H1 (cell line): ENCODE measurements around the gene CDHR2. TPM values are rescaled to one million over a fixed set of nuclear protein-coding genes. Genes with fewer than 3 reads are reported as not detected.

Source experiments
- CTCF ChIA-PET: fragments of 300-600 bp; sonication (Branson Sonifier 250); formaldehyde crosslinking; loops from one replicate; lab custom pipeline; 2021; ENCODE audit not compliant: partially characterized antibody; lab: Charles Lee
- POLR2A ChIA-PET: fragments of 300-600 bp; sonication (Branson Sonifier 250); formaldehyde crosslinking; loops from one replicate; lab custom pipeline; 2021; ENCODE audit warnings: inconsistent platforms; ENCODE audit not compliant: partially characterized antibody; lab: Charles Lee
- DNase-seq, 2 experiments: peaks; one replicate each; pipeline versions ENCODE4 v3.0.0 to v3.0.0-alpha.2; 2010 to 2022; ENCODE audit warnings: low spot score in 2 of 2, low read depth in 1 of 2, mixed read lengths in 1 of 2
- FAIRE-seq: peaks from 2 replicates; lab custom pipeline; 2011; peaks lifted over from hg19 to GRCh38; lab: Jason Lieb, UNC
- H2AFZ ChIP-seq: 2 replicates; pipeline ENCODE4 v1.8.1; 2012; ENCODE audit warnings: low read length, inconsistent platforms
- H2AK5ac ChIP-seq: 2 replicates; pipeline ENCODE4 v1.6.1; 2013; ENCODE audit warnings: low read depth, low read length
- H2BK120ac ChIP-seq: replicated peaks from 2 replicates; pipeline ENCODE3; 2013; ENCODE audit warnings: low read depth, low read length, inconsistent platforms
- H2BK12ac ChIP-seq: 2 replicates; pipeline ENCODE4 v1.6.1; 2013; ENCODE audit warnings: low read depth, low read length
- H2BK15ac ChIP-seq: 2 replicates; pipeline ENCODE4 v1.6.1; 2013; ENCODE audit warnings: low read length
- H2BK20ac ChIP-seq: 2 replicates; pipeline ENCODE4 v1.6.1; 2013; ENCODE audit warnings: low read length
- H2BK5ac ChIP-seq: 2 replicates; pipeline ENCODE4 v1.6.1; 2013; ENCODE audit warnings: low read depth, low read length
- H3K14ac ChIP-seq: 2 replicates; pipeline ENCODE4 v1.6.1; 2013; ENCODE audit warnings: inconsistent platforms; ENCODE audit not compliant: insufficient read length
- H3K18ac ChIP-seq: 2 replicates; pipeline ENCODE4 v1.6.1; 2013; ENCODE audit warnings: low read length; ENCODE audit errors: extremely low read depth
- H3K23ac ChIP-seq: 2 replicates; pipeline ENCODE4 v1.6.1; 2013; ENCODE audit warnings: inconsistent platforms; ENCODE audit not compliant: insufficient read length
- H3K23me2 ChIP-seq: 2 replicates; pipeline ENCODE4 v1.6.1; 2013; ENCODE audit warnings: low read depth, low read length
- H3K27ac ChIP-seq: 2 replicates; pipeline ENCODE4 v1.6.1; 2011; ENCODE audit warnings: low read depth, low read length, inconsistent platforms
- H3K27me3 ChIP-seq, 4 experiments: replicated peaks in 1 of 4; 1 replicate in 1 of 4; 2 replicates in 3 of 4; pipeline versions ENCODE4 v1.6.1 to v1.8.1; 2011 to 2013; ENCODE audit warnings: low read length in 3 of 4, mild to moderate bottlenecking in 3 of 4, inconsistent platforms in 2 of 4, mixed read lengths in 2 of 4, moderate library complexity in 1 of 4; ENCODE audit not compliant: control insufficient read depth in 3 of 4, insufficient read depth in 3 of 4; ENCODE audit errors: extremely low read depth in 1 of 4
- H3K36me3 ChIP-seq, 4 experiments: 2 replicates each; pipeline versions ENCODE4 v1.6.1 to v1.8.1; 2011 to 2013; ENCODE audit warnings: mild to moderate bottlenecking in 4 of 4, low read length in 3 of 4, moderate library complexity in 2 of 4, control low read depth in 1 of 4, inconsistent platforms in 1 of 4; ENCODE audit not compliant: insufficient read depth in 4 of 4, control insufficient read depth in 2 of 4
- H3K4ac ChIP-seq: replicated peaks from 2 replicates; pipeline ENCODE3; 2013; ENCODE audit warnings: low read length, low read depth, mixed read lengths, inconsistent platforms; ENCODE audit not compliant: insufficient read length
- H3K4me1 ChIP-seq, 4 experiments: replicated peaks in 1 of 4; 1 replicate in 1 of 4; 2 replicates in 3 of 4; pipeline versions ENCODE4 v1.6.1 to v1.8.1; 2011 to 2013; ENCODE audit warnings: low read length in 3 of 4, inconsistent platforms in 2 of 4, mixed read lengths in 1 of 4; ENCODE audit not compliant: insufficient read depth in 4 of 4, control insufficient read depth in 3 of 4
- H3K4me2 ChIP-seq, 2 experiments: 2 replicates each; pipeline versions ENCODE4 v1.6.1 to v1.8.1; 2011 to 2013; ENCODE audit warnings: low read depth in 2 of 2, low read length in 2 of 2, control low read depth in 1 of 2, inconsistent platforms in 1 of 2, mild to moderate bottlenecking in 1 of 2; ENCODE audit not compliant: insufficient read depth in 1 of 2
- H3K4me3 ChIP-seq, 4 experiments: fragments of 200-600, 300-600 bp in 1 of 4; sonication (generic), shearing (Covaris generic), sonication (Bioruptor Twin) in 1 of 4; 2 replicates each; pipeline versions ENCODE4 v1.5.1 to v1.8.1; 2011 to 2016; ENCODE audit warnings: low read length in 4 of 4, low read depth in 3 of 4, control low read depth in 2 of 4, inconsistent platforms in 2 of 4, mild to moderate bottlenecking in 2 of 4, mixed read lengths in 1 of 4, moderate library complexity in 1 of 4; ENCODE audit not compliant: insufficient read depth in 2 of 4; ENCODE audit errors: extremely low read depth in 1 of 4
- H3K56ac ChIP-seq: replicated peaks from 2 replicates; pipeline ENCODE3; 2013; ENCODE audit warnings: low read depth, mild to moderate bottlenecking, mixed read lengths, low read length, inconsistent platforms; ENCODE audit not compliant: insufficient read length
- H3K79me1 ChIP-seq: 2 replicates; pipeline ENCODE4 v1.6.1; 2013; ENCODE audit warnings: low read depth, low read length, control low read depth
- H3K79me2 ChIP-seq, 2 experiments: 2 replicates each; pipeline versions ENCODE4 v1.6.1 to v1.8.1; 2012 to 2013; ENCODE audit warnings: low read length in 2 of 2, mild to moderate bottlenecking in 2 of 2, inconsistent platforms in 1 of 2; ENCODE audit not compliant: insufficient read depth in 2 of 2, control insufficient read depth in 1 of 2
- H3K9ac ChIP-seq, 4 experiments: replicated peaks in 1 of 4; 1 replicate in 1 of 4; 2 replicates in 3 of 4; pipeline versions ENCODE4 v1.6.1 to v1.8.1; 2011 to 2013; ENCODE audit warnings: low read depth in 3 of 4, low read length in 3 of 4, control low read depth in 2 of 4, mild to moderate bottlenecking in 2 of 4, moderate library complexity in 2 of 4, inconsistent platforms in 1 of 4; ENCODE audit errors: extremely low read depth in 1 of 4
- H3K9me3 ChIP-seq, 2 experiments: 2 replicates each; pipeline versions ENCODE4 v1.6.1 to v1.8.1; 2012 to 2013; ENCODE audit warnings: mild to moderate bottlenecking in 2 of 2, moderate library complexity in 2 of 2, control low read depth in 1 of 2, inconsistent platforms in 1 of 2, low read depth in 1 of 2, low read length in 1 of 2, mixed read lengths in 1 of 2; ENCODE audit not compliant: insufficient read depth in 2 of 2
- H4K20me1 ChIP-seq, 2 experiments: replicated peaks in 1 of 2; 2 replicates each; pipeline versions ENCODE3 to v1.8.1; 2011 to 2013; ENCODE audit warnings: inconsistent platforms in 2 of 2, low read length in 2 of 2, mild to moderate bottlenecking in 1 of 2; ENCODE audit not compliant: insufficient read depth in 2 of 2, control insufficient read depth in 1 of 2
- H4K5ac ChIP-seq: 2 replicates; pipeline ENCODE4 v1.6.1; 2013; ENCODE audit warnings: low read length, low read depth, mixed read lengths, inconsistent platforms; ENCODE audit not compliant: insufficient read length
- H4K8ac ChIP-seq: 2 replicates; pipeline ENCODE4 v1.8.0; 2013; ENCODE audit warnings: mild to moderate bottlenecking, moderate library complexity, low read length, inconsistent platforms; ENCODE audit not compliant: insufficient read depth; ENCODE audit errors: extremely low read depth
- H4K91ac ChIP-seq: replicated peaks from 2 replicates; pipeline ENCODE3; 2013; ENCODE audit warnings: low read length, mixed read lengths, inconsistent platforms; ENCODE audit not compliant: insufficient read length
- CBX5 ChIP-seq: fragments of 300-800, 300-1000 bp; sonication (generic); IDR thresholded peaks from 2 replicates; pipeline ENCODE4 v1.7.1; 2016; ENCODE audit warnings: antibody characterized with exemption, low read length, low read depth
- CTBP2 ChIP-seq: IDR thresholded peaks from 2 replicates; pipeline ENCODE4 v1.7.0; 2011; ENCODE audit warnings: borderline replicate concordance, mild to moderate bottlenecking, moderate library complexity, mixed read lengths, low read length; ENCODE audit not compliant: insufficient read depth, insufficient read length
- WGBS, 2 experiments: shearing (Covaris generic) in 1 of 2; methylation state at CpG; one replicate each; pipeline versions ENCODE4 v1.1.6 to v1.1.7; 2013 to 2015; ENCODE audit warnings: low lambda C conversion rate in 2 of 2, mixed read lengths in 2 of 2, inconsistent platforms in 1 of 2, low coverage in 1 of 2, missing lambda C conversion rate in 1 of 2; ENCODE audit not compliant: insufficient replicate concordance in 2 of 2, insufficient coverage in 1 of 2, insufficient read length in 1 of 2; ENCODE audit errors: extremely low coverage in 1 of 2, missing lambda C conversion rate in 1 of 2; 5-methylcytosine and 5-hydroxymethylcytosine counted together
- polyA plus RNA-seq, 7 experiments: library from polyadenylated mRNA; depleted of rRNA in 3 of 7; stranded (reverse) in 5 of 7; unstranded in 2 of 7; fragments of >200 nt in 5 of 7; fragments of 200-250 nt in 2 of 7; gene quantifications; 1 replicate in 5 of 7; 2 replicates in 1 of 7; 4 replicates in 1 of 7; pipeline versions ENCODE4 v1.2.1 to v1.2.3, GENCODE V29; 2011 to 2013; ENCODE audit warnings: missing spikeins in 2 of 7, mixed read lengths in 2 of 7
- total RNA-seq: library from RNA; stranded (reverse); fragmentation: NEBNext Ultra II Directional; extraction: Animal tissue kit (Norgen Biotek cat#: 25700); gene quantifications from 2 replicates; pipeline ENCODE4 v1.2.1, GENCODE V29; 2021

Gene CDHR2
- total and polyA plus RNA-seq, 2 of the 8 experiments (the other 6 are each of a cell fraction or from before 2014, with no cell fraction given) = 0.02 to 0.43 TPM

DNA sequence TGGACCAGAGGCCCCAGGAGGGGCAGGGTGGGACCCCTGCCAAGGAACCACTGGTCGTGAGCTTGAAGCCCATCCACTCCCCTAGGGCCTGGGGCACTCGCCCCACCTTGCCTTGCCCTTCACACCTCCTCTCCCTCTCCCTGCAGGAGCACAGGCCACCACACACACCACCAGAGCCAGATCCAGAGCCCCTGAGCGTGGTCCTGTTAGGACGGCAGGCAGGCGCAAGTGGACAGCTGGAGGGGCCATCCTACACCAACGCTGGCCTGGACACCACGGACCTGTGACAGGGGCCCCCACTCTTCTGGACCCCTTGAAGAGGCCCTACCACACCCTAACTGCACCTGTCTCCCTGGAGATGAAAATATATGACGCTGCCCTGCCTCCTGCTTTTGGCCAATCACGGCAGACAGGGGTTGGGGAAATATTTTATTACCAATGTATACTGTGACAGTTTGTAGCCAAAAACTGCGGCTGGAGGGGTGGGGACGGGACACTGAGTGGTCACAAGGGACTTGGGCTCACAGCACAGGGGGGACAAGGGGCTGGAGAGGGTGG, 46.3 kb downstream of the CDHR2 start:
- peaks cover 0 to 19% (median 7%) of the 10 kb centered on the region in 4 experiments; a peak in 4 of 7 replicates for H3K27me3 ChIP-seq
- POLR2A ChIA-PET = interaction anchor here (1.1 to 3.3 kb wide), 3 partner anchors 11 to 59 kb away, joined by 3 to 23 read pairs (median 4); partner anchors contain the start of gene RNF44
- WGBS, 2 experiments = 85% methylated on average over 11 of the region's 11 CpGs; no CpG with 5 or more reads in 1 of the 2 experiments
- no peak overlapping the region for H2BK120ac ChIP-seq
- no peak overlapping the region for H3K9ac ChIP-seq
- no peak overlapping the region for H2AK5ac ChIP-seq
- H2BK12ac ChIP-seq = no peak overlapping the region
- no peak overlapping the region for H2BK15ac ChIP-seq
- H2BK20ac ChIP-seq = no peak overlapping the region
- no peak overlapping the region for H3K18ac ChIP-seq
- no peak overlapping the region for H2BK5ac ChIP-seq
- H3K36me3 ChIP-seq = peaks cover 0 to 4% (median 0%) of the 10 kb centered on the region in 4 experiments; a peak in 2 of 8 replicates
- H3K9me3 ChIP-seq = peaks cover 7 to 9% of the 10 kb centered on the region in 2 experiments; a peak in 2 of 4 replicates
- no peak overlapping the region for H3K4ac ChIP-seq
- peaks cover 0 to 7% of the 10 kb centered on the region in 2 experiments for H4K20me1 ChIP-seq
- CTCF ChIA-PET = interaction anchor here (0.8 to 5.6 kb wide), 12 partner anchors 10 to 63 kb away, joined by 3 to 37 read pairs (median 9); no protein-coding TSS in a partner anchor
- no peaks in the 10 kb centered on the region for H3K79me2 ChIP-seq
- H4K5ac ChIP-seq = no peak overlapping the region
- FAIRE-seq (no peak), DNase-seq (no peak)
- no peak for TF ChIP-seq CBX5
- TF ChIP-seq CTBP2 = no peak
- no peak overlapping the region for H4K8ac ChIP-seq
- 0 out of 7 replicates have a peak, but pooled peaks cover 0 to 2% (median 0%) of the 10 kb centered on the region in 4 experiments for H3K4me1 ChIP-seq
- no peak overlapping the region for H3K14ac ChIP-seq
- H3K27ac ChIP-seq = no peak overlapping the region
- no peak overlapping the region for H3K4me3 ChIP-seq
- H4K91ac ChIP-seq = no peak overlapping the region
- H3K23ac ChIP-seq = no peak overlapping the region
- no peaks in the 10 kb centered on the region for H3K79me1 ChIP-seq
- H3K56ac ChIP-seq = no peak overlapping the region
- H2AFZ ChIP-seq = no peak overlapping the region
- no peak overlapping the region for H3K4me2 ChIP-seq
- H3K23me2 ChIP-seq = peaks cover 14% of the 10 kb centered on the region; the same call in 1 of the 2 replicates
